ENCODE results near the gene PDE4D. TPM values are rescaled to one million over a fixed set of nuclear protein-coding genes. Genes with fewer than 3 reads are reported as not detected.

Gene PDE4D
- total RNA-seq, 5 donors from 2014 or later (not counting 1 experiment from before 2014, with no cell fraction given), result 45.1 to 136 (median 64.9) TPM

GRCh38 chr5:58983526-58984452 lies 909.7 kb downstream of the PDE4D start:
- CTCF ChIA-PET, result interaction anchor here (0.8 to 2.3 kb wide), 3 partner anchors 88 to 190 kb away, joined by 3 to 8 read pairs (median 4); no protein-coding TSS in a partner anchor
- no peak overlapping the region for H3K4me3 ChIP-seq (ENCODE audit: control insufficient read depth in 1 of 2, extremely low read depth in 1 of 2, low read length in 1 of 2)
- Mint-ChIP-seq H3K4me3 (no peak overlapping the region), H3K36me3 (peaks cover 56% of the 10 kb centered on the region), H3K27ac (no peak overlapping the region), H3K27me3 (no peaks in the 10 kb centered on the region), H3K9me3 (no peaks in the 10 kb centered on the region), H3K4me1 (peaks cover 0 to 7% (median 0%) of the 10 kb centered on the region in 3 donors)
- DNase-seq, result no peak
- POLR2A ChIA-PET, result interaction anchor here in 1 of 2 donors (0.7 kb wide), 1 partner anchor 13 kb away, joined by 4 read pairs; no protein-coding TSS in a partner anchor
- H3K36me3 ChIP-seq (ENCODE audit: control insufficient read depth in 2 of 2, extremely low read depth in 1 of 2, insufficient read depth in 1 of 2, low read length in 1 of 2), result peaks cover 12 to 52% of the 10 kb centered on the region in 2 donors
- H3K4me1 ChIP-seq (ENCODE audit: control insufficient read depth in 1 of 2, extremely low read depth in 1 of 2, insufficient read depth in 2 of 2, low read length in 2 of 2), result no peaks in the 10 kb centered on the region
- no peaks in the 10 kb centered on the region for H3K9me3 ChIP-seq
- no peak for ATAC-seq (replicated peaks in 1 of 4)
- no peak overlapping the region for H3K27ac ChIP-seq (ENCODE audit: low read length)
- H3K27me3 ChIP-seq (replicated peaks in 1 of 2; ENCODE audit: control insufficient read depth in 2 of 2, extremely low read depth in 1 of 2, insufficient read depth in 2 of 2, low read length in 1 of 2), result no peaks in the 10 kb centered on the region

- Histone ChIP-seq H3K36me3 (ENCODE audit: control insufficient read depth in 2 of 2, extremely low read depth in 1 of 2, insufficient read depth in 1 of 2, low read length in 1 of 2) (peaks cover 15 to 48% of the 10 kb centered on the region in 2 donors), H3K27ac (ENCODE audit: low read length) (no peak overlapping the region), H3K9me3 (no peaks in the 10 kb centered on the region), H3K4me1 (ENCODE audit: control insufficient read depth in 1 of 2, extremely low read depth in 1 of 2, insufficient read depth in 2 of 2, low read length in 2 of 2) (no peaks in the 10 kb centered on the region), H3K4me3 (ENCODE audit: control insufficient read depth in 1 of 2, extremely low read depth in 1 of 2, low read length in 1 of 2) (no peak overlapping the region), H3K27me3 (replicated peaks in 1 of 2; ENCODE audit: control insufficient read depth in 2 of 2, extremely low read depth in 1 of 2, insufficient read depth in 2 of 2, low read length in 1 of 2) (no peaks in the 10 kb centered on the region)
- ATAC-seq (replicated peaks in 1 of 4) (no peak), DNase-seq (no peak)
- H3K36me3 Mint-ChIP-seq, result peaks cover 63% of the 10 kb centered on the region
- H3K27ac Mint-ChIP-seq, result peak overlapping the region in 1 of 2 donors; percentile 19
- no peak overlapping the region for H3K4me3 Mint-ChIP-seq
- H3K27me3 Mint-ChIP-seq, result no peaks in the 10 kb centered on the region
- peaks cover 0 to 7% (median 0%) of the 10 kb centered on the region in 3 donors for H3K4me1 Mint-ChIP-seq
- ChIA-PET CTCF (no interaction called here), POLR2A (interaction anchor here in 1 of 2 donors (0.6 kb wide), 1 partner anchor 12 kb away, joined by 4 read pairs; no protein-coding TSS in a partner anchor)
- H3K9me3 Mint-ChIP-seq, result no peaks in the 10 kb centered on the region
- WGBS (ENCODE audit: insufficient coverage), result 88% methylated on average over 2 of the region's 2 CpGs
Observed at GRCh38 chr5:58980890-58981289, 912.6 kb downstream of the PDE4D start.

DNA sequence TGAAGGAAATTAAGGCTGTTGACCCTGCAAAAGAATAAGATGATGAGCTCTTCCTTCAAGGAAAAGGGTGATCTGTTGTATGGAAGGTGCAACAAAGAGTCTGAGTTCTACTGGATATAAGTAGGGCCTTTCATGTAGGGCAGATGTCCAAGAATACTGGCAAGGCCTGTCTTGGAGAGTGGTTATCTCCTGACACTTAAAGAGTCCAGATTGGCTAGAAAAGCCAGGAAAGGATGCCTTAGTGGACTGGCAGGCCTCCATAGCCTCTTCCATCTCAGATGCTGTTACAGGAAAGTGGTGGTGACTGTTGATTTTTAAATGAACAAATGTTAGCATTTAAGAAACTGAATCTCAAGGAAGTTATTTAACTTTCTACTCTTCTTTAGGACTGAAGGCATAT lies 914.4 kb downstream of the PDE4D start:
- H3K36me3 ChIP-seq (ENCODE audit: control insufficient read depth in 2 of 2, extremely low read depth in 1 of 2, insufficient read depth in 1 of 2, low read length in 1 of 2), result peaks cover 15 to 62% of the 10 kb centered on the region in 2 donors
- no peak for DNase-seq

GRCh38 chr5:58974601-58975000 lies 918.9 kb downstream of the PDE4D start:
- Histone ChIP-seq H3K4me3 (ENCODE audit: control insufficient read depth in 1 of 2, extremely low read depth in 1 of 2, low read length in 1 of 2) (no peak overlapping the region), H3K36me3 (ENCODE audit: control insufficient read depth in 2 of 2, extremely low read depth in 1 of 2, insufficient read depth in 1 of 2, low read length in 1 of 2) (peaks cover 3 to 50% of the 10 kb centered on the region in 2 donors), H3K4me1 (ENCODE audit: control insufficient read depth in 1 of 2, extremely low read depth in 1 of 2, insufficient read depth in 2 of 2, low read length in 2 of 2) (no peaks in the 10 kb centered on the region), H3K27me3 (replicated peaks in 1 of 2; ENCODE audit: control insufficient read depth in 2 of 2, extremely low read depth in 1 of 2, insufficient read depth in 2 of 2, low read length in 1 of 2) (no peaks in the 10 kb centered on the region), H3K27ac (ENCODE audit: low read length) (no peak overlapping the region), H3K9me3 (no peaks in the 10 kb centered on the region)
- WGBS (ENCODE audit: insufficient coverage), result no CpG with 5 or more reads among the region's 5 CpGs
- DNase-seq (no peak), ATAC-seq (replicated peaks in 1 of 4) (peak in 1 of 4 experiments; percentile 21)
- Mint-ChIP-seq H3K4me3 (no peak overlapping the region), H3K27ac (no peak overlapping the region), H3K27me3 (no peaks in the 10 kb centered on the region), H3K9me3 (no peaks in the 10 kb centered on the region), H3K4me1 (peaks cover 0 to 3% (median 0%) of the 10 kb centered on the region in 3 donors), H3K36me3 (peaks cover 51% of the 10 kb centered on the region)
- ChIA-PET CTCF (interaction anchor here in 1 of 2 donors (0.6 kb wide), 1 partner anchor 50 kb away, joined by 5 read pairs; no protein-coding TSS in a partner anchor), POLR2A (no interaction called here)

More for the DNA sequence above, 914.4 kb downstream of the PDE4D start:
- ATAC-seq (replicated peaks in 1 of 4), result no peak
- Histone ChIP-seq H3K9me3 (no peaks in the 10 kb centered on the region), H3K4me1 (ENCODE audit: control insufficient read depth in 1 of 2, extremely low read depth in 1 of 2, insufficient read depth in 2 of 2, low read length in 2 of 2) (no peaks in the 10 kb centered on the region), H3K27me3 (replicated peaks in 1 of 2; ENCODE audit: control insufficient read depth in 2 of 2, extremely low read depth in 1 of 2, insufficient read depth in 2 of 2, low read length in 1 of 2) (no peaks in the 10 kb centered on the region), H3K27ac (ENCODE audit: low read length) (no peak overlapping the region), H3K4me3 (ENCODE audit: control insufficient read depth in 1 of 2, extremely low read depth in 1 of 2, low read length in 1 of 2) (no peak overlapping the region)
- no peak overlapping the region for H3K4me3 Mint-ChIP-seq
- H3K27ac Mint-ChIP-seq, result peak overlapping the region in 1 of 2 donors; percentile 41
- CTCF ChIA-PET, result no interaction called here
- POLR2A ChIA-PET, result interaction anchor here in 1 of 2 donors (0.6 to 1.1 kb wide), 2 partner anchors 67 to 357 kb away, joined by 3 to 4 read pairs; no protein-coding TSS in a partner anchor
- H3K9me3 Mint-ChIP-seq, result no peaks in the 10 kb centered on the region
- H3K36me3 Mint-ChIP-seq, result peaks cover 74% of the 10 kb centered on the region
- H3K4me1 Mint-ChIP-seq, result peaks cover 0 to 7% (median 3%) of the 10 kb centered on the region in 3 donors
- H3K27me3 Mint-ChIP-seq, result no peaks in the 10 kb centered on the region

GRCh38 chr5:58974083-58974482 lies 919.4 kb downstream of the PDE4D start:
- no peak for ATAC-seq (replicated peaks in 1 of 4)
- H3K27ac ChIP-seq (ENCODE audit: low read length), result no peak overlapping the region
- H3K4me3 Mint-ChIP-seq, result no peak overlapping the region
- H3K9me3 Mint-ChIP-seq, result no peaks in the 10 kb centered on the region
- ChIA-PET CTCF (interaction anchor here in 1 of 2 donors (1.0 kb wide), 1 partner anchor 88 kb away, joined by 3 read pairs; no protein-coding TSS in a partner anchor), POLR2A (no interaction called here)
- H3K27me3 ChIP-seq (replicated peaks in 1 of 2; ENCODE audit: control insufficient read depth in 2 of 2, extremely low read depth in 1 of 2, insufficient read depth in 2 of 2, low read length in 1 of 2), result no peaks in the 10 kb centered on the region
- H3K4me1 ChIP-seq (ENCODE audit: control insufficient read depth in 1 of 2, extremely low read depth in 1 of 2, insufficient read depth in 2 of 2, low read length in 2 of 2), result no peaks in the 10 kb centered on the region
- H3K9me3 ChIP-seq, result no peaks in the 10 kb centered on the region
- H3K36me3 ChIP-seq (ENCODE audit: control insufficient read depth in 2 of 2, extremely low read depth in 1 of 2, insufficient read depth in 1 of 2, low read length in 1 of 2), result peaks cover 3 to 47% of the 10 kb centered on the region in 2 donors
- no peak overlapping the region for H3K27ac Mint-ChIP-seq
- no peak for DNase-seq
- no peak overlapping the region for H3K4me3 ChIP-seq (ENCODE audit: control insufficient read depth in 1 of 2, extremely low read depth in 1 of 2, low read length in 1 of 2)
- peaks cover 48% of the 10 kb centered on the region for H3K36me3 Mint-ChIP-seq
- 95% methylated on average over 3 of the region's 5 CpGs for WGBS (ENCODE audit: insufficient coverage)
- H3K27me3 Mint-ChIP-seq, result no peaks in the 10 kb centered on the region
- peaks cover 0 to 3% (median 0%) of the 10 kb centered on the region in 3 donors for H3K4me1 Mint-ChIP-seq

- WGBS (ENCODE audit: insufficient coverage), result no CpG with 5 or more reads among the region's 1 CpG
- no peak overlapping the region for H3K27ac Mint-ChIP-seq
- H3K4me1 Mint-ChIP-seq, result peaks cover 0 to 5% (median 4%) of the 10 kb centered on the region in 3 donors
- no peaks in the 10 kb centered on the region for H3K27me3 Mint-ChIP-seq
- no peaks in the 10 kb centered on the region for H3K9me3 ChIP-seq
- no peak for ATAC-seq (replicated peaks in 1 of 4)
- CTCF ChIA-PET, result no interaction called here
- H3K36me3 ChIP-seq (ENCODE audit: control insufficient read depth in 2 of 2, extremely low read depth in 1 of 2, insufficient read depth in 1 of 2, low read length in 1 of 2), result peaks cover 0 to 42% of the 10 kb centered on the region in 2 donors
- DNase-seq, result no peak
- POLR2A ChIA-PET, result no interaction called here
- no peak overlapping the region for H3K4me3 ChIP-seq (ENCODE audit: control insufficient read depth in 1 of 2, extremely low read depth in 1 of 2, low read length in 1 of 2)
- H3K27ac ChIP-seq (ENCODE audit: low read length), result no peak overlapping the region
- H3K27me3 ChIP-seq (replicated peaks in 1 of 2; ENCODE audit: control insufficient read depth in 2 of 2, extremely low read depth in 1 of 2, insufficient read depth in 2 of 2, low read length in 1 of 2), result no peaks in the 10 kb centered on the region
- H3K4me3 Mint-ChIP-seq, result no peak overlapping the region
- H3K4me1 ChIP-seq (ENCODE audit: control insufficient read depth in 1 of 2, extremely low read depth in 1 of 2, insufficient read depth in 2 of 2, low read length in 2 of 2), result no peaks in the 10 kb centered on the region
- H3K9me3 Mint-ChIP-seq, result no peaks in the 10 kb centered on the region
- H3K36me3 Mint-ChIP-seq, result peaks cover 39% of the 10 kb centered on the region
Observed at GRCh38 chr5:58972301-58972700, 921.2 kb downstream of the PDE4D start.
